H7 (cell line): ENCODE measurements around the gene NUDCD2. TPM values are rescaled to one million over a fixed set of nuclear protein-coding genes. Genes with fewer than 3 reads are reported as not detected.
"Not testable (repeated sequence)": the region's sequence is repeated elsewhere in the genome, so short reads cannot be mapped to it uniquely, and the experiment has no call there.

Experiments
- DNase-seq: peaks from one replicate; pipeline ENCODE4 v3.0.0; 2012
- H3K27me3 ChIP-seq: 2 replicates; pipeline ENCODE4 v1.6.0; 2011; ENCODE audit warnings: mild to moderate bottlenecking, low read length; ENCODE audit not compliant: control insufficient read depth, insufficient read depth
- H3K36me3 ChIP-seq: replicated peaks from 2 replicates; pipeline ENCODE4 v1.5.1; 2011; ENCODE audit warnings: low read length; ENCODE audit not compliant: control insufficient read depth, insufficient read depth
- H3K4me3 ChIP-seq: 2 replicates; pipeline ENCODE4 v1.5.1; 2011; ENCODE audit warnings: low read depth, mild to moderate bottlenecking, control low read depth, low read length, moderate library complexity; ENCODE audit not compliant: insufficient read depth
- total RNA-seq: library from RNA; depleted of rRNA; stranded (reverse); fragments of >200 nt; shearing (Covaris generic); gene quantifications from 2 replicates; pipeline ENCODE4 v1.2.3, GENCODE V29; 2014

Gene NUDCD2
- total RNA-seq, 1 experiment from 2014 or later: 27.7 TPM

DNA sequence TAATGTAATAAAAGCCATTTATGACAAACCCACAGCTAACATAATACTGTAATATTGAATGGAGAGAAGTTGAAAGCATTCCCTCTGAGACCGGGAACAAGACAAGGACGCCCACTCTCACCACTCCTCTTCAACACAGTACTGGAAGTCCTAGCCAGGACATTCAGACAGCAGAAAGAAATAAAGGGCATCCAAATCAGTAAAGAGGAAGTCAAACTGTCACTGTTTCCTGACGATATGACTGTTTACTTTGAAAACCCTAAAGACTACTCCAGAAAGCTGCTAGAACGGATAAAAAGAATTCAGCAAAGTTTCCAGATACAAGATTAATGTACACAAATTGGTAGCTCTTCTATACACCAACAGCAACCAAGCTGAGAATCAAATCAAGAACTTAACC is 33.8 kb downstream of the NUDCD2 start:
- not testable (repeated sequence) for DNase-seq, H3K27me3 ChIP-seq, H3K36me3 ChIP-seq, H3K4me3 ChIP-seq

DNA sequence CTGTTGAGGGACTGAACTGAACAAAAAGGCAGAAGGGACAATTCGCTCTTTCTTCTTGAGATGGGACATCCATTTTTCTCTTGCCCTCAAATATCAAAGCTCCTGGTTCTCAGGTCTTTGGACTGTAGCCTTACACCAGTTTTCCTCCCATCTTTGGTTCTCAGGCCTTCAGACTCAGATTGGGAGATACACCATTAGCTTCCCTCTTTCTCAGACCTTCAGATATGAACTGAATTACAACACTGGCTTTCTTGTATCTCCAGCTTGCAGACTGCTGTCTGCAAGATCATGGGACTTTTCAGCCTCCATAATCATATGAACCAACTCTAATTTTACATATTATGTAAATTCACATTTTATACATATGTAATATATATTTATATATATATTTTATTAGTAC is 35.1 kb downstream of the NUDCD2 start:
- Histone ChIP-seq H3K36me3 (no peaks in the 10 kb centered on the region), H3K4me3 (no peak overlapping the region), H3K27me3 (no peaks in the 10 kb centered on the region)
- DNase-seq: no peak

DNA sequence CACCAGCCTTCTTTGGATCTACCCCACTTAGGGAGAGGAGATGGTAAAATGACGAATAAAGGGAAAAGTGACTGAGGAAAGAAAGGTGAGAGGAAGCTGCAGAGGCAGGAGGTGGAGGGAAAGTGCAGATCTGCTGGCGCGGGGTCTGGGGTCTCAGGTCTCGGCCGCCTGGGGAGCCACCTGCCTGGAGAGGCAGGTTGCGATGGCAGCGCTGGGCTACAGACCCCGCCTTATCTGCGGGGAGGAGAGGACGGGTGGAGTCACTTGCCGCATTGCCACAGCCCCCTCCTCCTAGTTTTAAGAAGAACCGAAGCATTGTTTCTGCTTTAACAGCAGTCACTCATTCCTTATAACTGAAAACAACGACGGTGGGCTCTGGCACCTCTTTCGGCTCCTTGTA is 44.2 kb downstream of the NUDCD2 start:
- H3K27me3 ChIP-seq, H3K36me3 ChIP-seq: not testable (repeated sequence)
- DNase-seq: peak; percentile 52
- H3K4me3 ChIP-seq: peak overlapping the region; percentile 6; the same call in 1 of the 2 replicates

DNA sequence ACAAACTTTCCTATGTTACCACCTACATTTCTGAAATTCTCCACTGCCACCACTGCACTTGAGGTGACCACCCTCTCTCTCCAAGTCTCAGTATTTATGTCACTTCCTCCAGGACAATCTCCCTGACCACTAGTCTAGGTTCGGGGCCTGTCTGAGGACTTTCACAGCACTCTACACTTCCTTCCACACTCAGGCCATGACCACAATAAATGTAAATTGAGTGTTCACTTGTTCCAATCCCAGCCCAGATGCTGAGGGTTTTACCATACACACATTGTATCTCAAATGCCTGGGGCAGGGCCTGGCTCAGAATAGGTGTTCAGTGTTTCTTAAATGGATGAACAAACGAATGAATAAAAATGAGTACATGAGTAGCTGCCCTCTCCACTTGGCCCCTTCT is 49.4 kb downstream of the NUDCD2 start:
- Histone ChIP-seq H3K36me3 (no peaks in the 10 kb centered on the region), H3K4me3 (no peak overlapping the region), H3K27me3 (no peaks in the 10 kb centered on the region)
- DNase-seq: no peak

DNA sequence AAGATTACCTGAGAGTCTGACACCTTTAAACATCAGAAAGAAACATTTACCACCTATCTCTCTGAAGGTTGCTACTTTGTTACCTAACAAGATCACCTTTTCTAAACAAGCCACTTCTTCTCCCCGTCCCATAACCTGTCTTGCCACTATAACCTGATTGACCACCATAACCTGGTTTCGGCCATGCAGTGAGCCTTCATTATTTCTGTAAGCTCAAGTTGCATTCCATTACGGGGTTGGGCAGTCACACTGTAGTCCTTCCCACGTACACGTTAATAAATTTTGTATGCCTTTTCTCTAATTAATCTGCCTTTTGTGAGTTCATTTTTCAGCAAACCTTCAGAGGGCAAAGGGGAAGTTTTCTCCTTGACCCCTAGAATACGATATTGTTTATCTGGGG is 50.5 kb downstream of the NUDCD2 start:
- no peak overlapping the region for H3K4me3 ChIP-seq
- DNase-seq: no peak
- no peaks in the 10 kb centered on the region for H3K27me3 ChIP-seq
- H3K36me3 ChIP-seq: no peaks in the 10 kb centered on the region

DNA sequence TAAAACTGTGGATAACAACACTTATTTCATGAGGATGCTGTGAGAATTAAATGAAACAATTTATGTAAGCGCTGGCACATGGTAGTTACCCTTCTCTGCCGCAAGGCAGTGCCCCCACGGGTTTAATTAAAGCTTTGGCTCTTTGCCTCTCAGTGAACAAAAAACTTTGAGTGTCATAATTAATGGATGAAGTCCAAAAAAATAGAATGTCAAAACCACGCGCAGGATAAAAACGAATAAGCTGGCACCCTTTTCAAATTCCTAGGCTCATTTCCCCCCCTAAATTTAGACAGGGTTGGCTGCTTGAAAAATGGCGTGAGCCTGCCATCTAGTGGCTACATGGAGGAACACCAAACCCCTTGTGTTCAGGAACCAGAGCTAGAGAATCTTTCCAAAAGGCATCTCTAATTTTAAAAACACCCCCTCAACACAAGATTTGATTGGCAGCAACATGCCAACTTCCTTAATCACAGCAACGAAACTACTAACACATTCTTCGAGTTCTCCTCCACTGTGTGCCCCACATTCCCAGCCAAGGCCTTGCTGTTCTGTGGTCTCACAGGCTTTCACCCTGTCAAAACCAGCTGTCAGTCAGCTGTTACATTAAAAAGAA is 51.5 kb downstream of the NUDCD2 start:
- peak; percentile 47 for DNase-seq
- H3K4me3 ChIP-seq: no peak overlapping the region
- no peaks in the 10 kb centered on the region for H3K36me3 ChIP-seq
- no peaks in the 10 kb centered on the region for H3K27me3 ChIP-seq

DNA sequence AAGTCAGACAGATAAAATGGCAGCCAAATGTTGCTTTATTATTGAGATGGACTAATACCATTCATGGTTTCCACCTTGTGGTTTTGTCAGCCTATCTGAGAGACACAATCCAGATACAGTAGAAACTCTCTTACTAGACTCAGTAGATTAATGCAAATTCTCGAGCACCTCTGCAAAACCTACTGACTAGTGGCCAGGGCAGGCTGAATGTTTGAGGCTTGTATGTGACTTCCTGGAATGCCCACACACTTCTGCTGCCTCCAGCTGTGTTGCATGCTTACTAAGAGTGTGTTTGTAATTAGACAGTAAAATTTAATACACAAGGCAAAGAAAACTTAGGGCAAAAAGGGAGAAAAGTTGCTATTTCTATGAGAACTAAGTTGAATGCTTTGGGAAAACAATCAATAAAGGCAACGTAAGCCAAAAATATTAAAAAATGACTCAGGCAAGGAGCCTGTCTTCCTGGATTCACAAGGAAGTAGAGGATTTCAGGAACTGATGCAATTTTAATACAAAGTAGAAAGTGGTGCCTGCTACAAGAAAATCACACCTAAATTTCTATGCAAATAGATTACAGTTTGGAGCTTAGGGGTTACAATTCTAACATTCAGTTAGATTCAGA is 52.8 kb downstream of the NUDCD2 start:
- no peak for DNase-seq
- H3K36me3 ChIP-seq: no peaks in the 10 kb centered on the region
- no peak overlapping the region for H3K4me3 ChIP-seq
- no peaks in the 10 kb centered on the region for H3K27me3 ChIP-seq

DNA sequence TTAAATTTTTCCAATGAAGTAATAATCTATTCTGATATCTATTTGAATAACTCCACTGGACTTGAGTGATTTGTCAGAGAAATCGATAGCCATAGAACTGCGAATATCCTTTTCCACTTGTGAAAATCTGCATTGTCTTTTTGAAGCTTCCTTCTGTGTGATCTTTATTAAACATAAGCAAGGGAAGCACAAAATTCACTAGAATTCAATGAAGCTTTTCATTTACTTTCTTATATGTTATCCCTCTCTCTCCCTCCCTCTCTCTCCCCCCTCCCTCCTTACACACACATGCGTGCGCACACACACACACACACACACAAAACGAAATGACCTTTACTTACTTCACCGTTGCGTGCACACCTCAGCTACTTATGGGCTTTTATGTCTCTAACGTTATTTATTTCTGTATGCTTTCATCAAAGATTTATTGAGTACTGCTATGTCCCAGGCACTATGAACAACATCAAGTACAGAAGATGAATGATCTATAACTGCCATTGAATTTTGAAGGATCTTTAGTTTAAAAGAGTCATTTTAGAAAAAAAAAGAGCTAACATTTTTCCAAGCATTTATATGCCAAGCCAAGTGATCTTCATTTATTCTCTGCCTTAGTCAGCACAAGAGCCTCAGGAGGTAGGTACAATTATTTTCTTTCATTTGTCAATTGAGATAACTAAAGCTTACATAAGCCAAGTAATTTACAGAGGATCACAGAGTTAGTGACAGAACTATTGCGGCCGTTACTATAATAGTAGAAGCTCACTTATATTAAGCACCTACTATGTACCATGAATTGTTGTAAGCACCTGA is 55.3 kb downstream of the NUDCD2 start:
- no peak for DNase-seq
- no peak overlapping the region for H3K4me3 ChIP-seq
- H3K27me3 ChIP-seq: no peaks in the 10 kb centered on the region
- no peaks in the 10 kb centered on the region for H3K36me3 ChIP-seq

DNA sequence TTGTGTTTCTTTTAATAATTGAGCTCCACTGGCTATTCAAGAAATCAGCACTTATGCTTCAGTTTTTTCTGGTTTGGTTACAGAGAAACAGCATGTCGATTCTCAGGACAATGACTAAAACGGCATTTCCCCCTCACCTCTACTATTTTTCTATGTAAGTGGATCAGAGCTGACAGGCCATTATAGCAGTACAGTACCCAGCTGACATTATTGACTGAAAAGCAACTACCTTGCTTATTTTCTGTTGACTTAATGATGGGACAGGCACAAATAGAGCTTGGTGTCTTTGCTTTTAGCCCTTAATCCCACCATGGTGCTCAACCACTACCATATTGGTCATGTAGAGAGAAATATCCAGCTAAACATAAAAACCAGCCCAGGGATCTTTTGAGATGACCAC is 57.9 kb downstream of the NUDCD2 start:
- Histone ChIP-seq H3K4me3 (no peak overlapping the region), H3K36me3 (no peaks in the 10 kb centered on the region), H3K27me3 (no peaks in the 10 kb centered on the region)
- no peak for DNase-seq

DNA sequence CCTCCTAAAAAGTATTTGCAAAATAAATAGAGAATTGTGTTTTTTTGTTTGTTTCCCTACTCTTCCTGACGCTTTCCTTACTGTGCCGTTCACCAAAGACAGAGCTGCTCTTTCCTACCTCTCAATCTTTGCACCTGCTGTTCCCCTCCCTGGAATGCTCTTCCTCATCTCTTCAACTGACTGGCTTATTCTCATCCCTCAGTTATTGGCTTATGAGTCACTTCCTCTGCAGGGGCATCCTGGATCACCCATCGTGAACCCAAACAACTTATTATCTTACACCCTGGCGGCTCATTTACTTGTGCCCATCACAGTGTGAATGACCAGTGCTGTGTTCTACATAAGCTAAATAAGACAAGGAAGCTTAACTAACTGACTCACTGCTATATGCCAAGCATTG is 58.6 kb downstream of the NUDCD2 start:
- H3K27me3 ChIP-seq: no peaks in the 10 kb centered on the region
- H3K4me3 ChIP-seq: no peak overlapping the region
- H3K36me3 ChIP-seq: no peaks in the 10 kb centered on the region
- no peak for DNase-seq

DNA sequence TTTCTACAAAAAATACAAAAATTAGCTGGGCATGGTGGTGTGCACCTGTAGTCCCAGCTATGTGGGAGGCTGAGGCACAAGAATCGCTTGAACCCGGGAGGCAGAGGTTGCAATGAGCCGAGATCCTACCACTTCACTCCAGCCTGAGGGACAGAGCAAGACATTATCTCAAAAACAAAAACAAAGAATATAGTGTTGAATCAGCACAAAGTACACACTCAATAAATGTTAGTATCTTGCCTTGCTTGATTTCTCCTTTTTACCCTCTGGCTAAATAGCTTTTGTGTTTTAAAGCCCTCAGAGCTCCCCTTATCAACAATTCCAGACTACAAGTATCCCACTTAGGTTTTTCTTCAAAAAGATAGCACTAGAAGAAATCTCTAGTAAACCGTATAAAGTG is 60.0 kb downstream of the NUDCD2 start:
- DNase-seq: no peak
- Histone ChIP-seq H3K27me3 (no peaks in the 10 kb centered on the region), H3K36me3 (no peaks in the 10 kb centered on the region), H3K4me3 (no peak overlapping the region)

DNA sequence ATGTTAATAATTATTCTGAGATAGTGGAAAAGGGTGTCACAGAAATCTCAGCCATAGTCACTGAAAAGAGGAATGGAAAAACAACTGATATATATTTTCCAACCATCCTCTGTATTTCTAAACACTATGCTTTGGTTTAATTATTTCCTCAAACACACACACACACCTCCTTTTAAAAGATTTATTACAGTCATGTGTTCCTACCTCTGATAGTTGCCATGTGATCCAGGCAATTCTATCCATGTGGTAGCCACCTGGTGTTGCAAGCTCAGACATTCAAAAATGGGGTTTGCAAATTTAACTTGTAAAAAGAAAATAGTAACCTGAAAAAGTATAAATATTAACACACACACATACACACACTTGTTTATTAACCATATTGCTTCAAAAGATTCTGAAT is 62.5 kb downstream of the NUDCD2 start:
- no peak overlapping the region for H3K4me3 ChIP-seq
- H3K36me3 ChIP-seq: no peaks in the 10 kb centered on the region
- no peaks in the 10 kb centered on the region for H3K27me3 ChIP-seq
- DNase-seq: no peak

DNA sequence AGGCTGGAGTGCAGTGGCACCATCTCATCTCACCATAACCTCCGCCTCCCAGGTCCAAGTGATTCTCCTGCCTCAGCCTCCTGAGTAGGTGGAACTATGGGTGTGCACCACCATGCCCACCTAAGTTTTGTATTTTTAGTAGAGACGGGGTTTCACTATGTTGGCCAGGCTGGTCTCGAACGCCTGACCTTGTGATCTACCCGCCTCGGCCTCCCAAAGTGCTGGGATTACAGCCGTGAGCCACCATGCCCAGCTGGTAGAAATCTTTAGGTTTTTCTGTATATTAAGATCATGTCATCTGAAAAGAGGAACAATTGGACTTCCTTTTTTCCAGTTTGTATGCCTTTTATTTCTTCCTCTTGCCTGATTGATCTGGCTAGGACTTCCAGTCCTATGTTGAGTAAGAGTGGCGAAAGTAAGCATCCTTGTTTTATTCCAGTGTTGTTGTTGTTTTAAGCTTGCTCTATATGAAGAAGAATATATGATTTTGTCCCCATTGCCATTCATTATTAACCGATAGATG is 63.0 kb downstream of the NUDCD2 start:
- H3K36me3 ChIP-seq, H3K27me3 ChIP-seq, H3K4me3 ChIP-seq, DNase-seq: not testable (repeated sequence)
